HG02642 (cell line): Measurements from ENCODE around the gene ARID1B.

Source experiments
- ATAC-seq: cut with Tn5 transposase; IDR thresholded peaks from one replicate; pipeline ENCODE4 v1.9.1; 2021; ENCODE audit warnings: mild to moderate bottlenecking; ENCODE audit not compliant: unreplicated experiment, poor library complexity

The ARID1B gene

DNA sequence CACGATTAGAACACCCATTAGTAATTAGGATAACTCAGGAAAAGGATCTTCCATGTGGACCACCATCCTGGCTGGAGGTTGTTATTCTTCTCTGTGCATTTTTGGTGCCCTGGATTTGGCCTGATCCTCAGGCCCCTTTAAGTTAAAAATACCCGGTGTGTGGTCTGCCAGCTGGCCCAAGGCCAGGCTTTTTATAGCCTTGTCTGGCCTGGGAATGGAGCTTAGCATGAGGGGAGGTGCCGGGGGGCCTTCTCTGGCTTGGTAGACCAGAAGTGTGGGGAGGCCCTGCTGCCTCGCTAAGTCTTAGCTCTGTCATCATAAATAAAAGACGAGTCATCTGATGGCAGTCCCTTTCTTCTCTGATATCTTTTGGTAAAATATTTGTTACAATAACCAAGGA is 71.4 kb downstream of the ARID1B start:
- ATAC-seq = no peak

DNA sequence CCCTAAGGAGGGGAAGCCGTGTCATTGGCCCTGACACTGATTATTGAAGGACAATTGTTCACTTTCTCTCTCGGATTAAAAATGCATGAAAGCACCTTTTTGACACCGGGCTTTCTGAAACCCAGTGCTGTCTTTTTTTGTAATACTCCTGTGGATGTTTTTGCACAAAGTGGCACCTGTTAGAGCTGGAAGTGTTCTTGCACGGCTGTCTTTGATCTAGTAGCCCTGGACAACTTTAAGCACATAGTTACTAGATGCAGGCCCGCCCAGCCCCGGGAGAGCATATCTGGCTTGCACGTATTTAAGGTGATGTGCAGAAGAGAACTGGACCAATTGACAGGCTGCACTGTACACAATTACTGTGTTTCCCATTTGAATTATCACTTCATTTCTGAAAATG is 72.6 kb downstream of the ARID1B start:
- no peak for ATAC-seq

DNA sequence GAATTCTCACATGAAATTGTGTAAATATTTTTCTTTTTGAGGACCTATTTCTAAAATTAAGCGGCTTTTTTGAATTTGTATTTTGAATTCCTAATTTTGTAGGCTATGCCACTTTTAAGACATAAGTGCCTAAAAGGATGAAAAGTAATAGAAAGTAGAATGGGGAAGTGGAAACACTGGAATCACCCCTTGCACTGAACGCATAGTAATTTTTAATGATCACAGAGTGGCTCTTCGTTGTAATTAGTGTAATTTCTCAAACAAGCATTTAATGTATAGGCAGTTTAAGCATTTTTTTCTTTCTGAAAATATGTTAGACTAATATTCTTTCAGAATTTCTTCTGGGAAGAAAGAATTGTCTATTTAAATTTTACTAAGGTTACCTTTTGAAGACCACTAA is 73.2 kb downstream of the ARID1B start:
- ATAC-seq = no peak

DNA sequence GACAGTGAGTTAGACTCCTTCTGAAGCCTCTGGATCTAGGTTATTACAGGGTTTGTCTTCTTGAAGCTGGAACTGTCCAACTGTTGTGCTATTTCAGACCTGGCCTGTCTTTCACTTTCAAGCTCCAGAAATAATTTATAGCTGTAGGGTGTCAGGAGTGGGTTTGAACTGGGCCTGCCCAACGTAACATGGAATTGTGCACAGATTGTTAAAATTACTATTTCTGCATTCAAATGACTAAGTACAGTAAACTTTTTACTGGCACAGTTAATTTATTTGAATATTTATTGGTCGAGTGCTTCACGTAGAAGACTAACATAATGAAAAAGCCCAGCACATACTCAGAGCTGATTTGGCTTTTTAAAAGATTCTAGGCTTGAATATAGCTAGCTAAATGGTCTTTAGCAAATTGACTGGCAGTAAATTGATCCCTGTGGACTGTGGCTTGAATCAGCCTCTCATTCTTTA is 74.3 kb downstream of the ARID1B start:
- ATAC-seq = no peak

DNA sequence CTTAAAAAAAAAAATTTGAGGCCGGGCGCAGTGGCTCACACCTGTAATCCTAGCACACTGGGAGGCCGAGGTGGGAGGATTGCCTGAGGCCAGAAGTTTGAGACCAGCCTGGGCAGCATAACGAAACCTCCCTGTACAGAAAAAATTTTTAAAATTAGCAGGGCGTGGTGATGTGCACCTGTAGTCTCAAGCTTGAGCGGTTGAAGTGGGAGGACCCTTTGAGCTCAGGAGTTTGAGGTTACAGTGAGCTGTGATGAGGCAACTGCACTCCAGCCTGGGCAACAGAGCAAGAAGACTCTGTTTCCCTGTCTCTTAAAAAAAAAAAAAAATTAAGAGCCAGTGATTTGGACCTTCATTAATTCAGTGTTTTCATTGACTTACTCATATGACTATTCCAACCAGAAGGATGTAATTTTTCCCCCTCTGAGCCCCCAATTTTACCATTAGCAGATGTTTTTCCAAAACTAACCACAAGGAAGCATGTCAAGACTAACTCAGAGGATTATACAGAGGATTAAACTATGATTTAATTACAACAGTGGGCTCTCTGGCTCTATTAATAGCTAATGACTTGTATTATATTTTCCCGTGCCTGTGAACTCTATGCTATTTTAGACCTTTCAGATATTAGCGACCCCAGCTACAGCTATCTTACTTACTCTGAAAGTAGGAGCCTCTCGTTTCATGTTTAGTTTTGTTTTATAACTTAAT is 75.1 kb downstream of the ARID1B start:
- peak; percentile 72 for ATAC-seq

DNA sequence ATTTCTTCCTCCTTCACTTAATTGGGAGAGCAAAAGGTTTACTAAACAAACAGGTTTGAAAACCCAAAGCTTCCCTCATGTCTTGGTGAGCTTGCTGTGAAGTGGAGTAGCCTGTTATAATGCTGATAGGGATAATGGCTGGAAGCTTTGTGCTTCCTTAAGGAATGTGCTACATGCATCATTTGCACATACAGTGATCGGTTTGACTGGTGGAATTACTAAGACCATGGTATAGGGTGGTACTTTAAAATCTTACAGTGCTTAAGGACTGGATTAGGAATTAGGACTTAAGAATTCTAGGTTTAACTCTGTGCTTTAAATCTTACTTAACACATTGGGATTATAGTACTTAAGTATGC is 75.7 kb downstream of the ARID1B start:
- no peak for ATAC-seq

DNA sequence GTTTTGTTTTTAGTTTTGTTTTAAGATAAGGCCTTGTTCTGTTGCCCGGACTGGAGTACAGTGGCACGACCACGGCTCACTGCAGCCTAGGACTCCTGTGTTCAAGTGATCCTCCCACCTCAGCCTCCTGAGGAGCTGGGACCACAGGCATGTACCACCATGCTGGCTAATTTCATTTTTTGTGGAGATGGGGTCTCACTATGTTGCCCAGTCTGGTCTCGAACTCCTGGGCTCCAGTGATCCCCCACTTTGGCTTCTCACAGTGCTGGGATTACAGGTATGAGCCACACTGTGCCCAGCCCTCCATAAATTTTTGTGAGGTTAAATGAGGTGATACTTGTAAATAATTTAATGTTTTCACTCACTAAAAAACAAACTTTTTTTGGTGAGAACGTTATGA is 76.6 kb downstream of the ARID1B start:
- ATAC-seq = no peak

DNA sequence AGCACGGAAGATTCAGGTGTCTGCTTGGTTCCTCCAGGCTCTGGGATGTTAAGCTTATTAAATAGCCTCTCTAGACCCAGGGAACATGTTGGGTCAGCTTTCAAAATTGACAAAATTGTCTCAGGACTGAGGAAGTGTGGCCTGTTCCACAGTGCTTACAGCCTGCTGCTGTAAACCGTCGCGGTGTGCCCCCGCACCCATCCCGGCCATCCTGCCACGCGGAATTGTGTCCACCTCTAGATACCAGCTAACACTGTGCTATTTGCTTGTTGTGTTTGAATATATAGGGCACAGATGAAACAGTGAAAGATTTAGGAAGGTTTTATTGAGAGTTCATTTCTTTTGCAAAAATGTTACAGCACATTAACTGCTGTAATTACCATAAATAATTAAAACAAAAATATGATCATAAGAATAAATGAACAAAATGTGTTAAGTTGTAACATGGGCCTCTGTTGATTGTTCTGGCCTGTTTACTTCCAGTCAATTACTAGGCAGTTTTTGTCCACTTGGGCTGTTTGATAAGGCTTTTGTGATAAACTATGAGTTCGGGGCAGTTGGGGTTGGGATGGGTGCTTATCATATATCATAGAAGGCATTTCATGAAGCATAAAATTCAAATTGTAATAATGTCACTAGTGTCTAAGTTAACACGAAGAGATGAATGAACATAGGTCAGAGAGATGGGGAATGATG is 77.4 kb downstream of the ARID1B start:
- ATAC-seq = no peak

DNA sequence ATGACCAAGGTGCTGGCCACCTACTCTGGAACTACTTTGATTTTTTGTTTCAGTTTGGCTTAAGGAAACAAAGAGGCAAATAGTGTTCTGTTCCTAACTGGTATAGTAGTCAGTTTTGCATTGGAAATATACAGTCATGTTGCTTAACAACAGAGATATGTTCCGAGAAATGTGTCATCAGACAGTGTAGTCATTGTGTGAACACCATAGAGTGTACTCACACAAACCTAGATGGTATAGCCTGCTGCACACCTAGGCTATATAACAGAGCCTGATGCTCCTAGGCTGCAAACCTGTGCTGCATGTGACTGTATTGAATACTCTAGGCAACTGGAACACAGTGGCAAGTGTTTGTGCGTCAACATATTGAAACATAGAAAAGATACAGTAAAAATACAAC is 80.4 kb downstream of the ARID1B start:
- no peak for ATAC-seq

DNA sequence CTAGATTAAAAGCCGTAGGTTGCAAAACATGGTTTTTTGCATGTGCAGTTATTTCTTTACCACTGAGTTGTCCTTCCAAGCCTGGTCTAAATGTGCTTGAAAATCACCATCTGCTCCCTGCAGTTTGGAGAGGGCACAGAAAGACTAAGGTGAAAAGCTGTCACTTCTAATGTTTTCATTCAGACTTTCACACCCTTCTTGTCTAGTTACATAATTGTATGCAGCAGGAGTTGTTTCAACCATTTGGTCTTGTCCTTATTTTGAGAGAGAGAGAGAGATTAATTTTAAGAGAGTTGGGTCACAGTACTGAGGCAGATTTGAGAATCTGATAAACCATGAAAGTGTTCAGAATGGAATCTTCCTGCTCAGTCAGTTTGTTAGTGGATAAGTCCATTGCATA is 82.5 kb downstream of the ARID1B start:
- ATAC-seq = no peak

DNA sequence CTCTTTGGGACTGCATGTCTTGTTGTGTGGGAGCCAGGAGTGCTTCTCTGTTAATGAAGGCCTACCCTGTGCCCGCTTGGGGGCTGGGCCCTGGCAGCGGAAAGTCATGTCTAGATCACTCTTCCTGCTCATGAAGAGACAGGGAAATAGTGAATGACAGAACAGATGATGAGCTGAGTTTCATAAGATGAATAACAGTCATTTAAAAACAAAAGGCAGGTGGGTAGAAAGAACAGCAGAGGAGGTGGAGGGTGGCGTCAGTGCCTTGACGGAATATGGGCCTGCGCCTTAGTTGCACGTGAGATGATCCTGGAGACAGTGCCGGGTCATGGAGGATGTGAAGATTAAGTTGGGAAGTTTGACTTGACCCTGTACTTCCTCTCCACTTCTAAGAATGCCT is 85.5 kb downstream of the ARID1B start:
- no peak for ATAC-seq

DNA sequence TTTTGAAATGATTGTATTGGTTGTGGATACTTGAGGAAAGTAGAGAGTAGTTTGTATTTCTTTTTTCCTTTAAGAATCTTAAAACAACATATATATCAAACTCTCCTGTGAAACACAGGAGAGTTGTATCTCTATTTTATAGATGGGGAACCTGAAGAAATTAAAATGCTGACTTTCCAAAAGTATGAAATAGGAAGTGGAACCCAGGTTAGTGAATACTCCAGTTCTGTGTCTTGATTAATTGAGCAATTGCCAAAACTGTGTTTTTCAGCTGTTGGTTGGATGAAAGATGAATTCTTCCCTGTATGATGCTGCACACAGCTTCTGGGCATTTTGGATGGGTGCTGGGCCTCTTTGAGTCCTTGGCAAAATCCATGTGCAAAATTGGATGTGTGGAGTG is 86.3 kb downstream of the ARID1B start:
- ATAC-seq = no peak

DNA sequence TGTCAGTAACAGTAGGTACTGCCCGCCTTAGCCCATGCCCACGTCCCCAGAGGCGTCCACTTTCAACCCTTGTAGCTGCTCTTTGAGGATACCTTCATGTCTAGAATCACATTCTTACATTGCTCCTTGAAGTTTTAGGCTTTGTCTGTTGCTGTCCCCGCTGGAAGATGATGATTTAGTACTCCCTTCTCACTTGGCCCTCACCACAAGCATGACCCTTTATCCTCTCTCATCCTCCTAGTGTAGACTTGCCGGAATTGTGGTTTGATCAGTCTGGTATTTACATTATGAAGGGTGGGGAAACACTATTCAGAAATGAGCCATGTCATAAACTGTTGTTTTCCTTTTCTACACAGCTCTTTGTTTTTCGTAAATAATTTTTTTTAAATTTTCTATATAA is 87.4 kb downstream of the ARID1B start:
- ATAC-seq = no peak

DNA sequence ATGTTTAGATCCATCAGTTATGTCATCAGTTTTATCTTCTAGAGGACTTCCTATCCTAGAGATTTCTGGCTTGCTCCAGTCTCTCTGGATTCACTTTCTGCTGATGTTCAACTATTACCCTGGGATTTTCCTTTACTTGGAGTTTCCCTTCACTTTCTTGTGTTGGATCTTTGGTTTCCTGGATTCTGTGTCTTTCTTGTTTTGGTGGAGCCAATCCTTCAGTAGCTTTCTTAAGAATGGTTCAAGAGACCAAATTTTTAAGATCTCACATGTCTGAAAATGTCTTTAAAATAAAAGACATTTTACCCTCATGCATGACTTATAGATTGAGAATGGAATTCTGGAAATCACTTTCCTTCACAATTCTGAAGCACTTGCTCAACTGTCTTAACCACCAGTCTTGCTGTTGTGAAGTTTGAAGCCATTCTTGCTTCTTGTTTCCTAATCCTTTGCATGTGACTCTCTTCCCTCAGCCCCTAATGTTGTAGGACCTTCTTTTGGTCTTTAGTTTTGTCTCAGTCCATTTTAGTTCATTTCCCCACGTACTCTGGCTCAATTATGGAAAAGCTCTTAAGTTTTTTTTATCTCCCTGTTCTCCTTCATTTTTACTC is 87.9 kb downstream of the ARID1B start:
- no peak for ATAC-seq

DNA sequence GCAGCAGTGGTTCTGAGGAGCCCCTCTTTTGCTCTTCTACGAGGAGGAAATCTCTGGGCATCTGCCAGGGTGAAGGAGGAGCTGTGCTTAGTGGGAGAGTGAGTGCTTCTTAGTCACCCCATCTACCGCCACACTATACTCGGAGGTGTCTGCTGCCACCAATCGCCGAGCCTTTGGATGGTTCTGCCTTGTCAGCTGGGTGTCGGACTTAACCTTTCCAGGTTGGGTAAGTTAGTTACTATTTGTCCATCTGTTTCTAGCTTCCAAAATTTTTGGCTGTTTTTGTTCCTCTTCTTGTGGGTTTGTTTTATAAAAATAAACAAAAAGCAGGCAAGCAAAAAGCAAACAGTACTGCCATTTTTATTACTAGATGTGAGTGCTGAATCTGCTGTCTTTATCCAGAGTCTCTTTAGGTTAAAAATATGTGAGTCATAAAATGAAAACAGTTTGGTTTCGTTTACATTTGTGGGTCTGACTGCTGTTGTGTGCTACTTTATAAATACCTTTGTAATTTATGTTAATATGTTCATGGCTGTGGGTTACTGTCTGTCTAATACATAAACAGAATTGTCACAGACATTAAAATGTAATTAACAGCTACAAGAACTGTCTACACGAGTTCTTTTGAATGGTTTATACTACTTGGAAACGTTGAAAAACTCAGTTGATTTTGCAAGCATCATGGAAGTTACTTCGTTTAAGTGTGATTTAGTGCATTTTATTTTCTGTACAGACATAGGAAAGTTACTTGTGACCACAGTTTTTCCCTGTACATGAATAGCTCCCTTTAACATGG is 89.2 kb downstream of the ARID1B start:
- ATAC-seq = no peak

DNA sequence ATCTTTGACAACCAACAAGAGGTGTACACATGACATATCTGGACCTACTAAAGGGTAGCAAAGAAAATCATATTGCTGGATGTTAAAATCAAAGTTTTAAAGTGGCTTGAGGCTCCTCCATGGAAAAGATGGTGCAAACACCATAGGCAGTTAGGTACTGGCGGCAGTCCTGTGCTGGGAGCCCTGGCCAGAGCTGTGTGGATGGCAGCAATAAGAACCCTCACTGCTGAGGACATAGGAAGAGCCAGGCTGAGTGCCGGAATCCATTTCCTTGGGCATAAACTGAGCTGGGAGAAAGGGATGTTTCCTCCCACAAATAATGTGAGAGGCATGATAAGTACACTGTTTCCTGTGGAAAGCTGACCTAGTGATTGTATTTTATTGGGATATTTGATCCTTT is 89.9 kb downstream of the ARID1B start:
- no peak for ATAC-seq

DNA sequence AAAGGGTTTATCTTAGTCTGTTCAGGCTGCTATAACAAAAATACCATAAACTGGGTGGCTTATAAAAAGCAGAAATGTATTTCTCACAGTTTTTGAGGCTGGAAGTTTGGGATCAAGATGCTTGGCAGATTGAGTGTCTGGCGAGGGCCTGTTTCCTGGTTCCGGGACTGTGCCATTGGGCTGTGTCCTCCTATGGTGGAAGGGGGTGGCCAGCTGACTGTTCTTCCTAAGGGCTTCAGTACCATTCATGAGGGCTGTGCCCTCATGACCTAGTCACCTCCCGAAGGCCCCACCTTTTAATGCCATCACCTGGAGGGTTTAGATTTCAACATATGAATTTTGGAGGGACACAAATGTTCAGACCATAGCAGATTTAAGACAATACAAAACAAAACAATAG is 91.2 kb downstream of the ARID1B start:
- ATAC-seq = no peak

DNA sequence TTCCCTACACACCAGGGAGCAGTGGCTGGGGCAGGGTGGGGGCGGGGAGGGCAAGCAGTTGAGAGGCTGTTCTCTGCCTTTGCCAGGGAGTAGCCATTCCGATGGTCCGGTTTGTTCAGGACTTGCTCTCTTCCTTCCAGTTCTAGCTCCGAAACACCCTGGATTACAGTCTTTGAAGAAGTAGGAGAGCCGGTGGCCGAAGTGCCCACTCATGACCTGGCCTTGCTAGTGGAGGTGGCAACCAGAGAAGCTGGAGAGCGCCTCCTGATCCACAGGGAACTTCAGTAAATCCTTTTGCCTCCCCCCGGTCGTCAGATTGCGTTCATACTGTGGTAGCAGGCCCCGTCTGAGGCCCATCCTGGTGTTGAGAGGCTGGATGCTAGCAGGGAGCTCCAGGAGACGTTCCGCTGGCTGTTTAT is 92.8 kb downstream of the ARID1B start:
- no peak for ATAC-seq

DNA sequence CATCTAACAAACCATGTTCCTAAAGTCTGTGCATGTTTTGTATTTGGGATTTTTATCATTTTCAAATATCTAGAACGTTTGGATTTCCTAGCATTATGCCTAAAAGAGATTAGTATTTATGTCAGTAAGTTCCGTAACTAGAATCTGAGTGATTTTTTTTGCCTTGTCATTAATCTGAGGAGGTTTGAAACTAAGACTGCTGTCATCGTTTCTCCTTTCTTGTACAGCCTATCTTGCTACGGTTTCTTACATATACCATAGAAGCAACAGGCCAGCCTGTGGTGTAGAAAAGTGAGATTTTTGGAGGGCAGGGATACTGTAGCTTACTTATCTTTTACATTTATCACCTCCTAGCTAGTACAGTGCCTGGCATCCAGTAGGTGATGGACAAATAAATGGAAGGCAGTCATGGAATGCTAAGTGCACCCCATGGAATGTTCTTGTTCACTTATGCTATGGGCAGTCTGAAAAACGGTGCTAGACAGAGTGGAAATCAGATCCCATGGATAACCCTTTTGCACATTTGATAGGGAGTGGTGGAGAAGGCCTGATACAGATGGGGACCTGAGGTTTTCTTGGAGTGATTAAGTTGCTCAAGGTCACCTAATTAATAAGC is 93.9 kb downstream of the ARID1B start:
- ATAC-seq = no peak

DNA sequence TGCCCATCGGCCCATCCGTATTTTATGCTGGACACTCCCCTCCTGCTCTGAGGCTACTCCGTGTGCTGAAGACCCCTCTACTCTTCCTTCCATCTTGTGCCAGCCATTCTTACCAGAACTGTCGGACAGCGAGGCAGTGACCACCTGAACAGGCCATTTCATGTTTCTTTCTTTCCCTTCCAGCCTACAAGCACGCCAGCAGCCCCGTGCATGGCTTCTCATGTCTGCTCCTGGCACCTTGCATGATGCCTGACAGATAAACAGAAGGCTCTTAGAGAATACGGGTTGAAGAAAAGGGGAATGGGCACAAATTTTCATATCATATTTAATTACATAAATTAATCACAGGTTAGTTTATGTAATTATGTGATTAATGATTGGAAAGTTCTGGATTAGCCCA is 95.7 kb downstream of the ARID1B start:
- no peak for ATAC-seq
